ENCODE results near the gene KCNQ5. TPM values are rescaled to one million over a fixed set of nuclear protein-coding genes. Genes with fewer than 3 reads are reported as not detected.

Gene KCNQ5
- total and polyA plus RNA-seq, 2 of the 8 experiments (the other 6 are each of a cell fraction or from before 2014, with no cell fraction given): 0.83 to 1.2 TPM

- H3K27ac ChIP-seq (ENCODE audit: low read depth, low read length): no peak overlapping the region
- H3K56ac ChIP-seq (replicated peaks; ENCODE audit: insufficient read length, low read depth, low read length): no peak overlapping the region
- ChIA-PET POLR2A (ENCODE audit: partially characterized antibody) (no interaction called here), CTCF (ENCODE audit: partially characterized antibody) (no interaction called here)
- H3K27me3 ChIP-seq (replicated peaks in 1 of 4; ENCODE audit: control insufficient read depth in 3 of 4, extremely low read depth in 1 of 4, insufficient read depth in 3 of 4, low read length in 3 of 4): peaks cover 0 to 2% (median 0%) of the 10 kb centered on the region in 4 experiments; a peak in 1 of 7 replicates
- no peaks in the 10 kb centered on the region for H4K20me1 ChIP-seq (replicated peaks in 1 of 2; ENCODE audit: control insufficient read depth in 1 of 2, insufficient read depth in 2 of 2, low read length in 2 of 2)
- H2BK120ac ChIP-seq (replicated peaks; ENCODE audit: low read depth, low read length): no peak overlapping the region
- no peak overlapping the region for H2BK12ac ChIP-seq (ENCODE audit: low read depth, low read length)
- no peaks in the 10 kb centered on the region for H3K79me2 ChIP-seq (ENCODE audit: control insufficient read depth in 1 of 2, insufficient read depth in 2 of 2, low read length in 2 of 2)
- H3K79me1 ChIP-seq (ENCODE audit: low read depth, low read length): no peaks in the 10 kb centered on the region
- H3K18ac ChIP-seq (ENCODE audit: extremely low read depth, low read length): no peak overlapping the region
- H4K91ac ChIP-seq (replicated peaks; ENCODE audit: insufficient read length, low read length): no peak overlapping the region
- no peak overlapping the region for H2BK15ac ChIP-seq (ENCODE audit: low read length)
- H3K4me3 ChIP-seq (ENCODE audit: extremely low read depth in 1 of 4, insufficient read depth in 2 of 4, low read depth in 3 of 4, low read length in 4 of 4): no peak overlapping the region
- no peak overlapping the region for H2AK5ac ChIP-seq (ENCODE audit: low read depth, low read length)
- H3K14ac ChIP-seq (ENCODE audit: insufficient read length): no peak overlapping the region
- H4K8ac ChIP-seq (ENCODE audit: extremely low read depth, insufficient read depth, low read length): no peak overlapping the region
- H3K9ac ChIP-seq (replicated peaks in 1 of 4; ENCODE audit: extremely low read depth in 1 of 4, low read depth in 3 of 4, low read length in 3 of 4): no peak overlapping the region
- DNase-seq (ENCODE audit: low read depth in 1 of 2, low spot score in 2 of 2): no peak
- no peak overlapping the region for H2AFZ ChIP-seq (ENCODE audit: low read length)
- H2BK5ac ChIP-seq (ENCODE audit: low read depth, low read length): no peak overlapping the region
- no peak for TF ChIP-seq BRCA1 (IDR thresholded peaks at IDR 0.05; ENCODE audit: low read depth, low read length)
- TF ChIP-seq ATF3 (IDR thresholded peaks at IDR 0.05; ENCODE audit: insufficient read depth, low read depth, low read length): no peak
- no peak for TF ChIP-seq SIX5 (IDR thresholded peaks at IDR 0.05; ENCODE audit: low read depth, low read length)
- no peak for TF ChIP-seq USF2 (IDR thresholded peaks at IDR 0.05; ENCODE audit: low read length)
- no peak for TF ChIP-seq TBP (IDR thresholded peaks at IDR 0.05; ENCODE audit: low read depth, low read length)
- TF ChIP-seq BACH1 (IDR thresholded peaks at IDR 0.05; ENCODE audit: low read length): no peak
- TF ChIP-seq RAD21 (IDR thresholded peaks at IDR 0.05 in 1 of 2, conservative IDR thresholded peaks at IDR 0.05 in 1 of 2; ENCODE audit: low read depth in 2 of 2, low read length in 2 of 2): no peak
- TF ChIP-seq KDM4A (IDR thresholded peaks at IDR 0.05; ENCODE audit: low read depth, low read length, severe bottlenecking): no peak
- H3K4ac ChIP-seq (replicated peaks; ENCODE audit: insufficient read length, low read depth, low read length): no peak overlapping the region
- no peaks in the 10 kb centered on the region for H3K9me3 ChIP-seq (ENCODE audit: insufficient read depth in 2 of 2, low read depth in 1 of 2, low read length in 1 of 2)
- H3K4me1 ChIP-seq (replicated peaks in 1 of 4; ENCODE audit: control insufficient read depth in 3 of 4, insufficient read depth in 4 of 4, low read length in 3 of 4): peaks cover 2 to 11% (median 8%) of the 10 kb centered on the region in 4 experiments; a peak in 6 of 7 replicates
- no peak overlapping the region for H4K5ac ChIP-seq (ENCODE audit: insufficient read length, low read depth, low read length)
- H3K23me2 ChIP-seq (ENCODE audit: low read depth, low read length): no peaks in the 10 kb centered on the region
- no peak for FAIRE-seq
- H3K36me3 ChIP-seq (ENCODE audit: control insufficient read depth in 2 of 4, insufficient read depth in 4 of 4, low read length in 3 of 4): no peaks in the 10 kb centered on the region; a peak in 1 of 8 replicates
- H3K4me2 ChIP-seq (ENCODE audit: insufficient read depth in 1 of 2, low read depth in 2 of 2, low read length in 2 of 2): peak overlapping the region in 1 of 2 experiments; percentile 51; a peak in 1 of 4 replicates
- H3K23ac ChIP-seq (ENCODE audit: insufficient read length): no peak overlapping the region
- no peak overlapping the region for H2BK20ac ChIP-seq (ENCODE audit: low read length)
Observed at GRCh38 chr6:73027691-73028090, 405.8 kb downstream of the KCNQ5 start.

Measured in H1 (cell line).